GM06990 (cell line): Measurements from ENCODE around the gene SLMAP.

Source experiments
- DNase-seq: peaks from one replicate; pipeline ENCODE4 v3.0.0-alpha.2; 2011; ENCODE audit not compliant: insufficient read length; ENCODE audit errors: extremely low read depth
- H3K27me3 ChIP-seq: replicated peaks from 2 replicates; pipeline ENCODE4 v1.6.0; 2011; ENCODE audit warnings: low read length; ENCODE audit not compliant: control insufficient read depth, insufficient read depth
- H3K36me3 ChIP-seq: 2 replicates; pipeline ENCODE4 v1.5.1; 2011; ENCODE audit warnings: low read length; ENCODE audit not compliant: control insufficient read depth, insufficient read depth
- H3K4me3 ChIP-seq: replicated peaks from 2 replicates; pipeline ENCODE4 v1.5.1; 2011; ENCODE audit warnings: low read depth, mild to moderate bottlenecking, control low read depth, low read length
- TF ChIP-seq, protein P1 (sequence below): IDR thresholded peaks from 2 replicates; pipeline ENCODE4 v1.5.1; 2011; ENCODE audit warnings: low read length, control low read depth, mild to moderate bottlenecking, inconsistent platforms; ENCODE audit not compliant: insufficient read depth, poor library complexity, severe bottlenecking

Gene SLMAP

DNA sequence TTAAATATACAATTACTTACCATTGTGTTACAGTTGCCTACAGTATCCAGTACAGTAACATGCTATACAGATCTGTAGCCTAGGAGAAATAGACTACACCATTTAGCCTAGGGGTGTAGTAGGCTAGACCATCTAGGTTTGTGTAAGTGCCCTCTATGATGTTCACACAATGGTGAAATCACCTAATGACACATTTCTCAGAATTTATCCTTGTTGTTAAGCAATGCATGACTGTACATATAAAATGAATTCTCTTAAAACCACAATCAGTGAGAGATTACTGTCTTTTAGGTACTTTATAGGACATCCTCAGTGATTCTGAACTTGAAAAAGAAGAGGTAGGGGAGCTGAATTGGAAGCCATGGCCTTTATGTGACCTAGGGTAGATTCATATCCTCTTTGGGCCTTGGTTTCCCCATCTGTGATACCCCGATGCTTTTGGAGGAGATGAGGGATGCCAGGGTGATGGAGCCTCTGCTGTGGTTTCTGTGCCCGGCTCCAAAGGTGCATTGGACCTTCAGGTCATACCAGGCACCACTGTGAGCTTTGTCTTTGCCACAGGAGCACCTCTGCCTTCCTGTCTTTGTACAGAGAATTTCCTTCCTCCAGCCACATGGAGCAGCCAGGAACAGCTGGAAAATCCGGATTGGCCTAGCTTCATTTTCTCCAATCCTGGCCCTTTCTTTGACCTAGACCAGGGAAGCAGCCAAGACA lies 200.2 kb downstream of the SLMAP start:
- Histone ChIP-seq H3K4me3 (no peak overlapping the region), H3K27me3 (no peaks in the 10 kb centered on the region), H3K36me3 (no peaks in the 10 kb centered on the region)
- DNase-seq = no peak
- TF ChIP-seq, protein P1, sequence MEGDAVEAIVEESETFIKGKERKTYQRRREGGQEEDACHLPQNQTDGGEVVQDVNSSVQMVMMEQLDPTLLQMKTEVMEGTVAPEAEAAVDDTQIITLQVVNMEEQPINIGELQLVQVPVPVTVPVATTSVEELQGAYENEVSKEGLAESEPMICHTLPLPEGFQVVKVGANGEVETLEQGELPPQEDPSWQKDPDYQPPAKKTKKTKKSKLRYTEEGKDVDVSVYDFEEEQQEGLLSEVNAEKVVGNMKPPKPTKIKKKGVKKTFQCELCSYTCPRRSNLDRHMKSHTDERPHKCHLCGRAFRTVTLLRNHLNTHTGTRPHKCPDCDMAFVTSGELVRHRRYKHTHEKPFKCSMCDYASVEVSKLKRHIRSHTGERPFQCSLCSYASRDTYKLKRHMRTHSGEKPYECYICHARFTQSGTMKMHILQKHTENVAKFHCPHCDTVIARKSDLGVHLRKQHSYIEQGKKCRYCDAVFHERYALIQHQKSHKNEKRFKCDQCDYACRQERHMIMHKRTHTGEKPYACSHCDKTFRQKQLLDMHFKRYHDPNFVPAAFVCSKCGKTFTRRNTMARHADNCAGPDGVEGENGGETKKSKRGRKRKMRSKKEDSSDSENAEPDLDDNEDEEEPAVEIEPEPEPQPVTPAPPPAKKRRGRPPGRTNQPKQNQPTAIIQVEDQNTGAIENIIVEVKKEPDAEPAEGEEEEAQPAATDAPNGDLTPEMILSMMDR = no peak

GRCh38 chr3:57956833-57957174 lies 200.7 kb downstream of the SLMAP start:
- no peaks in the 10 kb centered on the region for H3K36me3 ChIP-seq
- H3K4me3 ChIP-seq = no peak overlapping the region
- DNase-seq = no peak
- no peaks in the 10 kb centered on the region for H3K27me3 ChIP-seq
- TF ChIP-seq, protein P1 = no peak

GRCh38 chr3:57957824-57958223 lies 201.7 kb downstream of the SLMAP start:
- TF ChIP-seq, protein P1 = no peak
- Histone ChIP-seq H3K4me3 (no peak overlapping the region), H3K36me3 (no peaks in the 10 kb centered on the region), H3K27me3 (no peaks in the 10 kb centered on the region)
- no peak for DNase-seq

- no peaks in the 10 kb centered on the region for H3K36me3 ChIP-seq
- TF ChIP-seq, protein P1 = peak; percentile 1
- H3K4me3 ChIP-seq = no peak overlapping the region
- no peaks in the 10 kb centered on the region for H3K27me3 ChIP-seq
- peak; percentile 44 for DNase-seq
Measured at GRCh38 chr3:57958642-57959422, 202.7 kb downstream of the SLMAP start.

GRCh38 chr3:57959423-57960173 lies 203.5 kb downstream of the SLMAP start:
- H3K27me3 ChIP-seq = no peaks in the 10 kb centered on the region
- TF ChIP-seq, protein P1 = no peak
- no peak overlapping the region for H3K4me3 ChIP-seq
- H3K36me3 ChIP-seq = no peaks in the 10 kb centered on the region
- DNase-seq = peak; percentile 48
